Left cardiac atrium (tissue), 4 donors: ENCODE data around the gene CIRBP. TPM values are rescaled to one million over a fixed set of nuclear protein-coding genes. Genes with fewer than 3 reads are reported as not detected.

Source experiments
- ATAC-seq, 2 donors: fragments of 200-7000 bp; cut with Tn5 transposase; one replicate each; pipeline ENCODE4 v1.9.1; 2020; ENCODE audit warnings: mild to moderate bottlenecking in 2 of 2, moderate library complexity in 2 of 2
- DNase-seq: peaks from one replicate; pipeline ENCODE4 v3.0.0-alpha.2; 2020
- intact Hi-C, 2 donors: fragments of 100-400 bp; cut with DNase I; formaldehyde crosslinking; loops; one replicate each; pipeline versions ENCODE4 v1.14.1 to v1.15.1; 2022 to 2023
- long read RNA-seq: library from polyadenylated mRNA; unstranded; transcript quantifications from one replicate; pipeline ENCODE4 v2.0.0, GENCODE V29; 2021
- total RNA-seq, 2 donors: library from RNA; stranded (reverse); fragmentation: NEBNext Ultra II Directional; extraction: Animal tissue kit (Norgen Biotek cat#: 25700); gene quantifications; one replicate each; pipeline ENCODE4 v1.2.1, GENCODE V29; 2021
- donor health status: DM: no; HTN: yes; CAD: no.
- donor health status: DM: no; HTN: yes; CAD: no; lungs with severe emphysema.
- donor health status: DM: yes; HTN: yes; CAD: no.
- donor health status: Dilated cardiomyopathy.

The CIRBP gene
- 100 to 1,000 TPM; 229 to 379 TPM for total RNA-seq
- long read RNA-seq, transcript CIRBP-210 (8 exons, 938 nt) = minor isoform, 8 of 525 reads
- long read RNA-seq, transcript CIRBP-201 (7 exons, 1,328 nt) = major isoform, 377 of 525 reads
- long read RNA-seq, transcript CIRBP-246 (6 exons, 1,043 nt) = minor isoform, 26 of 525 reads
- long read RNA-seq, partial matches to known transcripts = 11 of 525 reads
- long read RNA-seq, other reads (novel, unspliced or antisense) = 87 of 525 reads

DNA sequence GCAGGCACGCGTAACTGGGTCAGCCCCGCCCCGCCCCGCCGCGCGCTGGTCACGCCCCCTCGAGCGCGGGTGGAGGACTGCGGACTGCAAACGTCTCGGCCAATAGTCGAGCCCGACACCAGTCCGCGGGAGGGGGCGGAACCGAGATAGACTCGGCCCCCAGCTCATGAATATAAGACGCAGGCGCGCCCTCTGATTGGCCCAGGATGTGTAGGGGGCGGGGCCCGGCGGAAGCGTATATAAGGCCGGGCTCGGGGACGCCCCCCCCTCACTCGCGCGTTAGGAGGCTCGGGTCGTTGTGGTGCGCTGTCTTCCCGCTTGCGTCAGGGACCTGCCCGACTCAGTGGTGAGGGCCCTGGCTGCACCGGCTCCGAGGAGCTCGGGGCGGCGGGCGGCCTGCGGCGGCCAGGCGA, at the start of gene CIRBP:
Gene CIRBP, plus strand, starts transcription at position 268 of the 413 bp plus-strand sequence. CDS start 1,602 bp downstream, outside the sequence.
- intact Hi-C loops = no loop called here
- DNase-seq = peak; percentile 100
- ATAC-seq = peak; percentile 67 to 84

DNA sequence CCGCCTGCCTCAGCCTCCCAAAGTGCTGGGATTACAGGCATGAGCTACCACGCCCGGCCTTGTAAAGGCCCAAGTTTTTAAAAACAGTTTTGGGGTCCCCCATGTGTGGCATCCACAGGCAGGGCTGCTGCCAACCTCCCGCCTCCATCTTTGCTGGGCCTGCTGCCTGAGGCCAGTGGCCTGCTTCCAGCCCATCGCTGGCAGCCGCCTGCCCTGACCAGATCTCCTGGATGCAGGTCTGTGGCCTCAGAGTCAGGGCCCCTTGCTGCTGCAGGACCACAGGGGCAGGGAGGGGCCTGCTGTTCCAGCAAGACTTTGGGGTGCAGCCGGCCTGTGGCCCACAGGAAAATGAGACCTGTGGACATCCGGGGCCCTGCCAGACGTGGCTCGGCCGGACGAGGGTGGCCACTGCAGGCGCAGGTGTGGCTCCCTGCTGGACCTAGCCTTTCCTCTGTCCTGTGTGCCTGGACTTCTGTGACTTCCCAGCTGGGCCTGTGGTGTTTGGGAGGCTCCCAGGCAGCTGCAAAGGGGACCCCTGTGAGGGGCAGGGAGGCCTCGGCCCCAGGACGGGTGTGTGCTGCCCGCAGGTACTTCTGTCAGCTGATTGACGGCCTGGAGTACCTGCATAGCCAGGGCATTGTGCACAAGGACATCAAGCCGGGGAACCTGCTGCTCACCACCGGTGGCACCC, 49.2 kb upstream of the CIRBP start:
- intact Hi-C loops = no loop called here
- ATAC-seq (no peak), DNase-seq (no peak)

DNA sequence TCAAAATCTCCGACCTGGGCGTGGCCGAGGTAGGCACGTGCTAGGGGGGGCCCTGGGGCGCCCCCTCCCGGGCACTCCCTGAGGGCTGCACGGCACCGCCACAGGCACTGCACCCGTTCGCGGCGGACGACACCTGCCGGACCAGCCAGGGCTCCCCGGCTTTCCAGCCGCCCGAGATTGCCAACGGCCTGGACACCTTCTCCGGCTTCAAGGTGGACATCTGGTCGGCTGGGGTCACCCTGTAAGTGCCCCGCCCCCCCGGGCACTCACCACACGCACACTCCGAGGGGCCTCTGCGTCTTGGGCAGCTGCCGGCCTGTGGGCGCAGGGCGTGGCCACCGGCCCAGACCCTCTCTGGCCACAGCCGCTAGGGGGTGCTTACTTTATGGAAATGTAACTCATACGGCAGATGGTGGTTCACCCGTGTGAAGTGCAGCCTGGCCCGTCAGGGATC, 48.6 kb upstream of the CIRBP start:
- DNase-seq (no peak), ATAC-seq (no peak)
- intact Hi-C loops = no loop called here

DNA sequence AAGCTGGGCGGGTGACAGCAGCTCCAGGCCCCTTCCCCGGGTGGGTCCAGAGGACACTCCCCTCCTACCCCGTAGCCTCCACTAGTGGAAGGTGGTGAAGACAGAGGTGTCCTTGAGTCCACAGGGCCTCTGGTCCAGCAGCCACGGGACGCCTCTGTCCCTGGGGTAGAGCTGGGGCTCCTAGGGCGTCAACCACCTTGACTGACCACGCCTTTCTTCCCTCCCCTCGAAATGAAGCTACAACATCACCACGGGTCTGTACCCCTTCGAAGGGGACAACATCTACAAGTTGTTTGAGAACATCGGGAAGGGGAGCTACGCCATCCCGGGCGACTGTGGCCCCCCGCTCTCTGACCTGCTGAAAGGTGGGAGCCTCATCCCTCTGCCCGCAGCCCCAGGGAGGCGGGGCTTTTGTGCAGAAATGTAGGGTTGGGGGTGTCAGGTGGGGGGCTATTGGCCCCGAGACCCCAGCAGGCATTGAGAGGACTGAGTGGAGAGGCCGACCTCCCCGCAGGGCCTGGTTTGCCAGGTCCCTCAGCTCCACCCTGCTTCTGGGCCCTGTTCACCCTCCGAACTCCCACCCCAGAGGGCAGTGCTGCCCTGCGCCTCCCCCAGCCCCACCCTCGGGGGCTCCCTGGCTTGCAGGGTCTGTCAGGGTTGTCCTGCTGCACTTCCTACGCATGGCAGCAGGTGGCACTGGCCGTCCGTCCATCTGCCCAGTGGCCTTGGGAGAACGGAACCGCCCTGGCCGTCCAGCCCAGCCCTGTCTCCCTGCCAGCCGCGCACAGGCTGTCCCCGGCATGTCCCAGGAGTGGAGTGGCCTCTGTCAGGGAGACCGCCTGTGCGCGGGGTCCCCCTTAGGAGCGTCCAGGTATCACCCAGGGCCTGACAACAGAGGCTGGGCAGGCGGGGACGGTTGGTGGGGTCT, 47.9 kb upstream of the CIRBP start:
- ATAC-seq (peak; percentile 56 to 74), DNase-seq (peak; percentile 83)
- intact Hi-C loops = no loop called here

DNA sequence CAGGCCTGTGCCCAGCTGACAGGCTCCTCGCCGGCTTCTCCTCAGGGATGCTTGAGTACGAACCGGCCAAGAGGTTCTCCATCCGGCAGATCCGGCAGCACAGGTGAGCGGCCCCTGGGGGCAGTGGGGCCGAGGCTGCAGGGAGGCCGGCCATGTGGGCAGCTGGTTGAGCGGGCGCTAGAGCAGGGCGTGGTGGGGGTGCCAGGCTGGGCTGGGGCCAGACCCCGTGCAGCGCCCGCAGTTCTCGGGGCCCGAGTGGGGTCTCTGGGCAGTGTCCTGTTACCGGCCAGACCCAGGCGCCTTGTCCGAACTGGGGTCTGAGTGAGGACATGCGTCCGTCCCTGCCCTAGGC, 47.3 kb upstream of the CIRBP start:
- ATAC-seq (no peak), DNase-seq (no peak)
- intact Hi-C loops = no loop called here

DNA sequence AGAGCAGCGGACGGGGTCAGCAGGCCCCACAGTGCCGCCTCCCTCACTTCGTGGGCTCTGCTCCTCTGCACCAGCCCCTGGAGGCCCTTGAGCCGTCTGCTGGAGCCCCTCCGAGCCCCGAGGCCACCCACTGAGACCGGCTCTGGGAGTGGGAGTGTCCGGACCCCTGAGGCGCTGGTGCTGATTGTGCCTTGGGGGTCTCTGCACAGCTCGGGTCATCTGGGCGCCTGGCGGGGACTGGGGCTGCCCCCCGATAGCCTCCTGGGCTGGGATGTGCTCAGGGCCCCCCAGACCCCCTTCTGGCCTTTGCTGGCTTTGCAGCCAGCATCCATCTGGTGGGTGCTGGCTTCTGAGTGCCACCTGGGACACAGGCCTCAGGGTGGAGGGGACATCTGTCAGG, 46.7 kb upstream of the CIRBP start:
- ATAC-seq = no peak
- DNase-seq = no peak

DNA sequence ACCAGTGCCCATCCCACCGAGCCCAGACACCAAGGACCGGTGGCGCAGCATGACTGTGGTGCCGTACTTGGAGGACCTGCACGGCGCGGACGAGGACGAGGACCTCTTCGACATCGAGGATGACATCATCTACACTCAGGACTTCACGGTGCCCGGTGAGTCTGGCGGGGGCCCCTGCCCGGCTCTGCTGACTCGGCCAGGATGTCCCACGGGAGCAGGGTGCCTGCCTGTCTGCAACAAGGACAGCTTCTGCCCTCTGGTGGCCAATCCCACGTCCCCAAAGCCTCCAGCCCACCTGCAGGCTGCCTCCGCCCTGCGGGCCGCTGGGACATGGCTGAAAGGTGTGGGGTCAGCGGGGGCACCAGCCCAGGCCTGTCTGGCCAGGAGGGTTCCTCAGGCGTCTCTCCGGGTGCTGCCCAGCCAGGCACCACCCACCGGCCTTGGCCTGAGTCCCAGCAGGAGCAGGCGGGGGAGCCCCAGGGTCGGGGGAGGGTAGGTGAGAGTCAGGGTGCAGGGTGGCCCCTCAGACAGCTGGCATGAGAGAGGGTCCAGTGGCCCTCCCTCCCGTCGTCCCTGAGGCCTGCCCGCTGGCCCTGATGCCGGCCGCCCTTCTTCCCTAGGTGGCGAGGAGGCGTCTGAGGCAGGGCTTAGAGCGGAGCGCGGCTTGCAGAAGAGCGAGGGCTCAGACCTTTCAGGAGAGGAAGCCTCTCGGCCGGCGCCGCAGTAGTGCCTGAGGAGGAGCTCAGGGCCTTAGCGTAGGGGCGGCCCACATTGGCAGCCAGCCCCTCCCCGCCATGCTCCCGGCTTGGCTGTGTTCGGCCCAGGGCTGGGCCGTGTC, 45.9 kb upstream of the CIRBP start:
- ATAC-seq (no peak), DNase-seq (peak; percentile 45)
- intact Hi-C loops = no loop called here

More for the DNA sequence above, 46.7 kb upstream of the CIRBP start:
- intact Hi-C loops = no loop called here

DNA sequence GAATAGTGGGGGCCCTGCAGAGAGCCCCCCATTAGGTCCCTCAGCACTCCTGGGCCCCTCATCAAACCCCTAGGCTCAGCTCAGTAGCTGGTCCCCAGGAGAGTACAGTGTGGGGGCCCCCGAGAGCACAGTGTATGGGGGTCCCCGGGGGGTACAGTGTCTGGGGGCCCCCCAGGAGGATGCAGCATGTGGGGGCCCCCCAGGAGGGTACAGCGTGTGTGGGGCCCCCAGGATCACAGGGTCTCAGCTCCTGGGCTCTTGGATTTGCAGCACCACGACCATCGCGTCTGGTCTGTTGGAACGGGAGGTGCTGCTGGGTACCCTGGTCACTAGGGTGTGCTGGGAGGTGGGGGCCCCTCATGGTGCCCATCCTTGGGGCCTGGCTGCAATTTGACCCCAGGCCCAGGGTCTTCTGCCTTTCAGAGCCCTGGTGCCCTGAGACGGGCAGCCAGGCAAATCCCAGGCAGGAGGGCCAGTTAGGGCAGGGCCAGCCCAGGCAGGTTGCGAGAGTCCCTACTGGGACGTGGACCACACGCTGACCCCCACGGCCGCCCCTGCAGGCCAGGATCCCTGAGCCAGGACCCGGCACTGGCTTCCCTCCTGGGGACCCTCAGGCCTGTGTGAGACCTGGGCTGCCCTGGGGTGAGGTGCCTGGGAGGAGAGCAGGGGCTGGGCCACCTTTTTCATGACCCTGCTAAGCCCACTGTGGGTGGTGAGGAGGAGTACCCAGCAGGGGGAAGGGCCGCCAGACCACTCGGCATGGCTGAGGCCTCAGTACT, 44.9 kb upstream of the CIRBP start:
- ATAC-seq = no peak
- DNase-seq = no peak
- intact Hi-C loops = no loop called here

DNA sequence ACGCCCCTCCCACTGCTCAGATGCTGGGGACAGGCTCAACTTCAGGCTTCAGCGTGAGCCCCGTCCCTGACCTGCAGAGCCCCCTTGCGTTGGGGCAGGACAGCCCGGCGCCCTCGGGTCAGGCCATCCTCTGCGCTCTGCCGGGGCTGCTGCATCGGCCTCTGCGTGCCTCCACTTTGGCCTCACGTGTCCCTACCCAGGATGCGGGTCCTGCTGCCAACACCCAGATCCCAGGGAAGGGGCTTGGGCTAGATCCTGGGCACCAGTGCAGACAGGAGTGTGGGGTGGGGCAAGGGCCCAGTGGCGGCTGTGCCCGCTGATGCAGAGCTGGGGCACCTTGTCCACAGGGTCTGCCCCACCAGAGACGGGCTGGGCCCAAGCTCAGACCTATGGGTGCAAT, 44.3 kb upstream of the CIRBP start:
- DNase-seq (no peak), ATAC-seq (no peak)
- intact Hi-C loops = no loop called here

DNA sequence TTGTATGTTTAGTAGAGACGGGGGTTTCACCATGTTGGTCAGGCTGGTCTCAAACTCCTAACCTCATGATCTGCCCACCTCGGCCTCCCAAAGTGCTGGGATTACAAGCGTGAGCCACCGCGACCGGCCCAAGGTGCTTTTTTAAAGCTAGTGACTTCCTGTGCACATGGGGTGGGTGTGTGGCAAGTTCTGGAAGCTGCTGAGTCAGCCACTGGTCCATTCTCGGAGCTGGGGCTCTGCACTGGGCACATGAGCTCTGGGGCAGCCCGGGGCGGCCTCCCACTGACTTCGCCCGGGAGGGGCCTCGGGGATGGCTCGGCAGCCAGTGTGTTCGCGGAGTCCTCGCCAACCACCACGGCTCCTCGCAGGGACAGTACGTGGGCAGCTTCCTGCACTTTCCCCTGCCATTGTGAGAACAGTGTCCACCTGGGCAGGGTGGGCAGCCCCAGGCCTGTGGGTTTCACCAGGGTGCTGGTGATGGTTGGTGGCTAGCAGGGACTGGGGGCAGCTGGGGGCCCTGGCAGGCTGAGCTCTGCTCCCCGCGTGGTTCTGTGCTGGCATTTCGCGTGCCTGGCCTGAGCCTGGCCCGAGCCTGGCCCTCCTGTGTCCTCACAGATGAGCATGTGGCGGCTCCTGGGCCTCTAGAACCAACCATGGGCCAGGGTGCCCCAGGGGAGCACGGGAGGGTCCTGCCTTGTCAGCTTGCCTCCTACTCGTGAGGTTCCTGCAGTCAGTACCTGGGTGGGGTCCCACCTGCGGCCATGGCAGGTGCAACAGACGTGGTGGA, 43.5 kb upstream of the CIRBP start:
- no peak for DNase-seq
- no peak for ATAC-seq
- intact Hi-C loops = no loop called here

DNA sequence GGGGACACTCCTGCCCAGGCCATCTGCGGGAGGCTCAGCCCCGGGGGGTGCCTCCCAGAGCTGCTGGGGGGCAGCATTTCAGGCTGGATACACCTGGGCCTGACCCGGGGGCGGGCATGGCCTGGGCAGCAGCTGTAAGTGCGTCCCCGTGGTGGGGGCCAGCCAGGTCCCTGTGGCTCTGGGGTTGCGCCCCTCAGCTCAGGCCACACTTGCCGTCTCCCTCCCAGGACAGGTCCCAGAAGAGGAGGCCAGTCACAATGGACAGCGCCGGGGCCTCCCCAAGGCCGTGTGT, 43.0 kb upstream of the CIRBP start:
- intact Hi-C loops = no loop called here
- DNase-seq = no peak
- no peak for ATAC-seq

DNA sequence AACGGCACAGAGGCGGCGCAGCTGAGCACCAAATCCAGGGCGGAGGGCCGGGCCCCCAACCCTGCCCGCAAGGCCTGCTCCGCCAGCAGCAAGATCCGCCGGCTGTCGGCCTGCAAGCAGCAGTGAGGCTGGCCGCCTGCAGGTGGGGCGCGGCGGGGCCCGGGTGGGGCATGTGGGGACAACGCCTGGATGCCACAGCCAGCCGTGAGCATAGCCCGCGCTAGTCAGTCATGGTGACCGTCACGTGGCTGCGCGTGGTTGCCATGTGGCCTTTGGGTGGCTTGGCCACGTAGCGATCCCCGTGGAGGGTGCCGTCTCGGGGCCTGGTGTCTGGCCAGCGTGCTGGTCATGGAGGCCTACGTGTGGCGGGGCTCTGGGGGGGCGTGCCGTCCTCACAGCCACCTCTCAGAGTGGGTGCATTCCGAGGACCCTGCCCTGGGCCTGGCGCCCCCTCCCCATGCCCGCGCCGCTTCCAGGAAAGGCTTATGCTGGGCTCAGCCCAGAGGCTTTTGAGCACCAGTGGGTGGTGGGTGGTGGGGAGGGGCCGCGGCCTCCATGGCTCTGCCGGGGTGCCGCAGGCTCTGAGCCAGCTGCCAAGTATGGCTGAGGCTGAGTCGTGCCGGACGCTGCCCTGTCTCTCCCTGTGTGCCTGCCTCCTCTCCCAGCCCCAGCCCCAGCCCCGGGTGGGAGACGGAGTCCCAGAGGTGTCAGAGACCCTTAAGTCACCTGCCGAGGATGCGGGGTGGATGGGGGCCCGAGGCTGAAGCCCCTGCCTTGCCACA, 42.4 kb upstream of the CIRBP start:
- ATAC-seq (no peak), DNase-seq (no peak)
- intact Hi-C loops = no loop called here

DNA sequence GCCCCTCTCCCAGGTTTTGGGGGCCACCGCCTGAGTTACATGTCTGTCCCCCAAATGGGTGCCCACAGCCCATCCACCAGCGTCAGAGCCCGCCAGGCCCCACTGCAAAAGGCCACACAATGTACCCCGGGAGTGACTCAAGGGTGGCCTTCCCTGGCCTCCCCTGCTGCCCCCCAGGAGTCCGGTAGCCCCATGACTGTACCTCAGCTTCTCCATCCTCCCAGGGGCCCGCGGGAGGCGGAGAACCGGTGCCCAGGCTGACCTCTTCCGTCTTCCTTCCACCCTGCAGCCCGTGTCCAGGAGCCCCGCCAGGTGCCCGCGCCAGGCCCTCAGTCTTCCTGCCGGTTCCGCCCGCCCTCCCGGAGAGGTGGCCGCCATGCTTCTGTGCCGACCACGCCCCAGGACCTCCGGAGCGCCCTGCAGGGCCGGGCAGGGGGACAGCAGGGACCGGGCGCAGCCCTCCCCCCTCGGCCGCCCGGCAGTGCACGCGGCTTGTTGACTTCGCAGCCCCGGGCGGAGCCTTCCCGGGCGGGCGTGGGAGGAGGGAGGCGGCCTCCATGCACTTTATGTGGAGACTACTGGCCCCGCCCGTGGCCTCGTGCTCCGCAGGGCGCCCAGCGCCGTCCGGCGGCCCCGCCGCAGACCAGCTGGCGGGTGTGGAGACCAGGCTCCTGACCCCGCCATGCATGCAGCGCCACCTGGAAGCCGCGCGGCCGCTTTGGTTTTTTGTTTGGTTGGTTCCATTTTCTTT, 41.7 kb upstream of the CIRBP start:
- ATAC-seq (no peak), DNase-seq (no peak)
- intact Hi-C loops = no loop called here

DNA sequence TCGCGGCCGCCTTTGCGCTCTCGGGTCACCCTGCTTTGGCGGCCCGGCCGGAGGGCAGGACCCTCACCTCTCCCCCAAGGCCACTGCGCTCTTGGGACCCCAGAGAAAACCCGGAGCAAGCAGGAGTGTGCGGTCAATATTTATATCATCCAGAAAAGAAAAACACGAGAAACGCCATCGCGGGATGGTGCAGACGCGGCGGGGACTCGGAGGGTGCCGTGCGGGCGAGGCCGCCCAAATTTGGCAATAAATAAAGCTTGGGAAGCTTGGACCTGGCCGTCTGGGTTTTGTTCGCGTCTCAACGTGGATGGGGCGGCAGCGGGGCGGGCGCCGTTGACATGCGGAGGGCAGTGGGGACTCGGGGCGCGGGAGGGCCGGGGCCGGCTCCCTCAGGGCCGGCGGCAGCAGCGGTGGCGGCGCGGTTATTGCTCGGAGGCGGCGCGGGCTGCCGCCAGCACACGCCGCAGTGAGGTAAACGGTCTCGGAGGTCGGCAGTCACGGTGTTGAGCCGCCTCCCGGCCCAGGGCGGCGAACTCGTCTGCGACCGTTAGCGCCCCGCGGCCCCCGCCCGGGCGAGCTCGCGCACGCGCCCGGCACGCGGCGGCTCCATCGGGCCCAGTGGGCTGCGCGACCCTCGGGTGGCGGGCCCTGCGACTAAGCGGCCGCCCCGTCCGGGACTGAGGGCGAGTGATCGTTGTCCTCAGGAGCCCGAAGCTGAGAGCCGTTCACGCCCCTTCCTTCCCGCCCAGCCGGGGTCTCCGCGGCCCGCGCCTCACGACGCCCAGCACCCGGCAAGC, 40.8 kb upstream of the CIRBP start:
- DNase-seq (no peak), ATAC-seq (no peak)
- intact Hi-C loops = no loop called here

DNA sequence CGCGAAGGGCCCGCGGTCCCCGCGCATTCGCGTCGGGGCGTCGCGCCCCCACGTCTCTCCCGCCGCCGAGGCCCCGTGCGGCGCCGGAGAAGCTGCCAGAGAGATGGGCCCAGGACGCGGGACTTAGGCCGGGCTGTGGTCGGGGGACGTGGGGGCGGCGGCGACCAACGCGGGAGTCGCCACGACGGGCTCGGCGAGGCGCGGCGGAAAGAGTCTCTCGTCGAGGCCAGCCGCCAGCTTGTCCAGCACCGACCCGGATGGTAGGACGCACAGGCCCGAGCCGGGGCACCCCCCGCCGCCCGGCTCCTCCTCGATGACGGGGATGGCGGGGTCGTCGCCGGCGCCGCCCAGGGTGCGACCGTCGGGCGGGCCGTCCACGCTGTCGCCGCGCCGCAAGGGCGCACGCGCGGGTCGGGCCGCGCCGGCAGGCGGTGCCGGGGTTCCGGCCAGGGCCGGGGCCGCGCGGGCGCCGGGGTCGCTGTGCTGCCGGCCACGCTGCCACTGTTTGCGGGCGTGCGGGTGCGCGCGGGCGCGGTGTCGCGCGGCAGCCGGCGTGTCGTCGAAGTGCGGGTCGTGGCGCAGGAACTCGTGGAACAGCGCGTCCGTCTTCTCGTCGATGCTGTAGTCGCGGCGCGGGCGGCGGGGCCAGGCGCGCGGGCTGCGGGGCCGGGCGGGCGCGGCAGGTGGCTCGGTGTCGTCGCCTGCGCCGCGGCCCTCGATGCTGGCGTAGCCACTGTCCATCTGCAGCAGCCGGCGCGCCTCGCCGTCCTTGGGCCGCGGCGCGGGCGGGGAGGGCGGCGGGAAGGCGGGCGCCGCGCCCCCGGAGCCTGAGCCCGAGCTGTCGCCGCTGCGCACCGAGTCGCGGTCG, 39.8 kb upstream of the CIRBP start:
- ATAC-seq (no peak), DNase-seq (no peak)
- intact Hi-C loops = no loop called here
